ENCODE results near the gene PON3.
"Not testable (repeated sequence)": the region's sequence is repeated elsewhere in the genome, so short reads cannot be mapped to it uniquely, and the experiment has no call there.

Gene PON3

DNA sequence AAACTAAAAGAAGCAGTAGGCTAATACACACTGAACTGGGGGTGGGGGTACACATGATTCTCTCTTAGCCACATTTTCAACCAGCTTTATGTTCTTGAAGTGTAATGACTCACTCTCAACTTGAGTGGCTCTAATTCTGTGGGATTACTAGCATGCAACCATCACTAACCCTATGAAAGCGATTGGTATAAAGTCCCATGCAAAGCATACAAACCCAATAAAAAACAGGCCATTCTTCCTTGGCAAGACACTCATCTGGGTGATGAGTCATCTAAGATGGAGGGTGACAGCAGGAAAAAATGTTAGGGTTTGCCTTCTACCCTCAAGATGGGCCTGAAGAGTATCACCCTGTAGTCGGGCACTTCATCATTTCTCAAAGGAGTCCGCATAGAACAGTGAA lies 14.9 kb upstream of the PON3 start:
- DNase-seq, result no peak

DNA sequence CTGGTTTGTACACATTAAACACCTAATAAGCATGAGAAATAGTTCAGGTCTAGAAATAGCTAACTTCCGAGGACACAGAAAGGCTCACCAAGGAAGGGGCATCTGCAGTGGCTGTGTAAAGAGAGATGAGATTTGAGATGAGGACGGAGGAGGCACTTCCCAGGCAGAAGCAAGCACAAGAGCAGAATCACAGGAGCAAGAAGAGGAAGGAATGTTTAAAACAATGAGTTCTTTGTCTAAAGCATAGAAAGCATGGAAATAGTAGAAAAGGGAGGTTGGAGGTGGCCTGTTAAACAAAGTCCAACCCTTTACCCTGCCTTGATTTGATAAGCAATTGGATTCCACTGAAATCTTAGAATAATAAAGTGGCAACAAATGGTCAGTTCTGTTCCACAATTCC lies 11.6 kb upstream of the PON3 start:
- DNase-seq, result no peak

DNA sequence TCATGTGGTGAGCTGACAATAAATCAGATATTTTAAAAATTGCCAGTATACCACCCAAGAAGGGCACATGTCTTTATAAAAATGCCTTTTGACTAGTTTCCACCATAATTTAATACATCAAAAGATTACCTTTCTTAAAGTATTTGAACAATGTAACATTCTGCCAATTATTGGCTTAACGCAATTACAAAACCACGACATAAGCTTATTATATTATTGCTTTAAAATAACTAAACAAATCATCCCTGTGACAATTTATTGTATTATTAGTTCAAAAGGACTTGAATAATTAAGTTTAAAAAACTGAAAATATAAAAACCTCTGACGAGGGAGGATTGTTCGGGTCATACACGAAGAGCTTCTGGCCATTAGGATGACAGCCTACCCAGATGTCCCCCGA lies 9.6 kb upstream of the PON3 start:
- DNase-seq, result no peak

DNA sequence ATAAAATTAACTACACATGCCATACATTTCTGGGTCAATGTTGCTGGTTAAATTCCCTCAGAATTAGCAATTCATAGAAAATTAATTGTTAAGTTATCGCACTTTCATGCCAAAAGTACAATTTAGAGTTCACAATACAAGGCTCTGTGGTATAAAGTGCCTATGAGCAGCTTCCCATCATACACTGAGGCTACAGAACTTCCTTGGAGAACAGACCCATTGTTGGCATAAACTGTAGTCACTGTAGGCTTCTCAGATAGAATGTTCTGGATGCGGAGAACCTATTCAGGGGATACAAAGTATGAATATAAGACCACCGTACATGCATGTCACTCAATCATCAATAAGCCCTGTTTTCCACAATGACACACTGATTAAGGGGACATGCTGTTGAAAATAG lies 9.0 kb upstream of the PON3 start:
- DNase-seq, result no peak

DNA sequence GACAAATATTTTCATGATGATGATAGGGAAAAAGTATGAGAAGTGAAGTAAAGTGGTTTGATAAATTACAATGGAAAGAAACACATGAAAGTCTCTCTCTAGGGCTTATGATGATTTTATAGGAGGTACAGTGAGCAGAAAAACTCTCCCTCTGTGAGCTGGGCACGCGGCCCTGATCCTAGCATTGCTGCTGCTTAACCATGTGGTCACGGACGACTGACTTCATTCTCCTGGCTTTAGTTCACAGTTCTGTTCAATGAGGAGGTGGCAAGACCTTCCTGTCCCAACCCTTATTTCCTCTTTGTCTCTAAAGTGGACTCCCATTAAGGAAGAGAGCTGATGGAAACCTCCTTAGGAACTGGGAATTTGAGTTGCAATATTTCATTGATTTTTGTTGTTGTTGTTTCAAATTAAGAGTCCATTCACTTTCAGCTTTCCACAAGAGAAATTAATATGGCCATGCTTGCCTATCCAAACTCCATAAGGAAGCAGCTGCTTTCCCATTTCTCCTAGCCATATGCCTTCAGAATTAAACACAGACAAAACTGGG lies 8.2 kb upstream of the PON3 start:
- no peak for DNase-seq

DNA sequence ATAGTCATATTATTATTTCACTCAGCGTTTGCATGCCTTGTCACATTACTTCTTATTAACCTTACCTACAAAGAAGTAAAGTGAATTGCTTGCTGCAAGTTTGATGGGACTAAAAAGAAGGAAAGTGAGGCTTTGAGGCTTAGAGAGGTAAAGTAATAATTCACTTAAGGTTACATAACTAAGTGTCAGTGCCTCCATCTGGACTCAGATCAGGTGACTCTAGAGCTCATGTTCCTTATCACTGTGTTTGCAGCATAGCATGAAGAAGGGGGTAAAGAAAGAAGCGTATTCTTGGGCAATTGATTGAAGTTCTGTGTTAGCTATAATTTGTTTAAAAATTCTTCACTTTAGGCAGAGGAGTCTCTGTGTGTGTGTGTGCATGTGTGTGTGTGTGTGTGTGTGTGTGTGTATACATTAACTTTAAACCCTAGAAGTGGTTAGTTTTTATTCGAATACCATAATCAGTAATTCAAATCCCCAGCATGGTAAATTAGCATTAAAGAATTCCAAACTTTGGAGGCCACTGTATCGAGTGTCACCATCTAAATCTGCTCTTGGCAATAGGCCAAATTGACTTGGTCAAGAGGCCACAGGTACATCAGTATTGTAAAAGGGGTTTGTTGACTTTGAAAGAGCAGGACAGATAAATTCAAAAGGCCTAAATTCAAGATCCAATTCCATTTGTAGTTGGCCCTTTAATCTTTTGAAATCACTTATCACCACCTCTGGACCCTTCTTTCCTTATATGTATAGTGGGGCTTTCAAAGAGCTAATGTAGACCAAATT lies 2.2 kb upstream of the PON3 start:
- no peak for DNase-seq

DNA sequence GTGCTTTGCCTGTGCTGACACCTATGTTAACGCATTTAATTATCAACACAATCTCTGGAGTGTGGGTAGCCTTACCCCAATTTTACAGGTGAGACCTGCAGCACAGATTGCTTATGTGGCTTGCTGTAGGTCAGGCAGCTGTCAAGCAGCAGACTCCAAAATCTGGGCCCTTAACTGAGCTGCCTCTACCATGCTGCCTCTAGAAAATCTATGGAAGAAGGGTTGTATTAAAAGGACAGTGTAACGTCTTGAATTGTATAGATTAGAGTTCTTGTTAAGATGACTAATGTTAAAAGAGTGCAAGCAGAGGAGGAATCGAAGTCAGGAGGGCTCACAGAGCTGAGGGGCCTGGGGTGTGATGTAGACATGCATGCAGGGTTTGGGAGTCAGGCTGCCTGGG lies 1.2 kb upstream of the PON3 start:
- DNase-seq, result no peak

DNA sequence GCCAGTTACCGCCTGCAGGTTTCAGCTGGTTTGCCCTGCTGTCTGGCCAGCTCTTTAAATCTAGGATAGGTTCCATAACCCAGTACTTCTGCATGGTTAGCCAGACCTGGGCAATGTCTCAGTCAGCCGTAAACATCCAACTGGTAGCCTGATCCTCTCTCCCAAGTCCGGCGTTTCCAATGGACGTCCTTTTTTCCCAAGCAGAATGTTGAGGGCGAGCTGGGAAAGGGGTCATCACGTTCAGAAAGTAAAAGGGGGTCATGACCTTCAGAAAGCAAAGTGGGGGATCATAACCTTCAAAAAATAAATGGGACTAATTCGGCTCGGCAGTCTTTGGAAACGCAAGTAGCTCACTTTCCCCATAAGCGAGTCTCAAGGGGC lies 430 bp downstream of the PON3 start:
- DNase-seq, result no peak

DNA sequence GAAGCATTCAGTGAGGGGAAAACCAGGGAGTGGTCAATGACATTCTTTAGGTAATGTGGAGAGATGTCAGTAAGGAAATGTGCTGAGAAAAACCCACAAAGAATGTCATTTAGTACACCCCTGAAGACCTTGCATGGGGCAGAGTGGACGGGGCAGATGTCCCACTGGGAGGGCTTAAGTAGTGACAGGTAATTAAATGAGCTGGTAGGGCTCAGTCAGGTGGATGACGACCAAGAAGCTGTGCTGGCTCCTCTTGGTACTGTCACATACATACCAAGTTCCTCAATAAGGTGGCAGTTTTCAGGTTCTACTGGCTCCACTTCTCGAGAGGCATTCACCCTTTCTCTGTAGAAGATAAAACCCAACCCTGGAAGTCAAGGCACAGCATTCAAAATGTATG lies 1.8 kb downstream of the PON3 start:
- no peak for DNase-seq

DNA sequence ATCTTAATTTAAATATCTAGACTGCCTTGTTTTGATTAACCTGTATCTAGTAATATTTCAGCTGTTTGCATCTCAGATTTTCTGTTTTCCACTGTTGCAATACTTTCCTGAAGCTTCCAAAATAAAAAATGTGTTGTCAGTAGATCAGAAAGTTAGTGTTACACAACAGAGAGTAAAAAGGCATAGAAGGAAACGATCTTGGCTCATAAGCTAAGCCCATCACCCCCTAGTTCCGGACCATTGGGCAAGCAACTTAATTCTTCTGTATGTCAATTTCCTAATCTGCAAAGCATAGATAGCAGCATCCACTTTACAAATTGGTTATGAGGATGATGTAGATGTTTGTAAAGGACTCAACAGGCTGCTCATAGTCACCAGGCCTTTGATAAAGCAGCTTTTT lies 4.4 kb downstream of the PON3 start:
- no peak for DNase-seq

DNA sequence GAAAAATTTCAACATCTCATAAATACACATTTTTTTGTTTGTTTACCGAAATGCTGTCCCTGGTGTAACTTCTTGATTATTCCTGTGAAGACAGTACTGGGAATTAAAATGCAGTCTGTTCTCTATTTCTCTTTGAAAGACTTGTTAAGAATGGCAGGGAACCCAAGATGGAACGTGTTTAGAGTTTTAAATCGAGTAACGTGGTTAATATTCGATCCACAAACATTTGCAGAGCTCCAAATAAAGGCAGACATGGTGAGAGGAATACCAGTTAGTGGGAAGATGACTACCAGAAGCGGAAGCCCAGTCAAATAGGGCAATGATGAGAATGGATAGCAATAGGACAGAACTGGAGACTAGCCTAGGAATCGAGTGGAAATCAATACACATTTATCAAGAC lies 6.7 kb downstream of the PON3 start:
- no peak for DNase-seq

DNA sequence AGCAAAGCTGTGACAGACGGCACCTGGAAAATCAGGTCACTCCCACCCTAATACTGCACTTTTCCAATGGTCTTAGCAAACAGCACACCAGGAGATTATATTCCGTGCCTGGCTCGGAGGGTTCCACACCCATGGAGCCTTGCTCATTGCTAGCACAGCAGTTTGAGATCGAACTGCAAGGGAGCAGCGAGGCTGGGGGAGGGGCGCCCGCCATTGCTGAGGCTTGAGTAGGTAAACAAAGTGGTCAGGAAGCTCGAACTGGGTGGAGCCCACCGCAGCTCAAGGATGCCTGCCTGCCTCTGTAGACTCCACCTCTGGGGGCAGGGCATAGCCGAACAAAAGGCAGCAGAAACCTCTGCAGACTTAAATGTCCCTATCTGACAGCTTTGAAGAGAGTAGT lies 16.7 kb downstream of the PON3 start:
- not testable (repeated sequence) for DNase-seq

DNA sequence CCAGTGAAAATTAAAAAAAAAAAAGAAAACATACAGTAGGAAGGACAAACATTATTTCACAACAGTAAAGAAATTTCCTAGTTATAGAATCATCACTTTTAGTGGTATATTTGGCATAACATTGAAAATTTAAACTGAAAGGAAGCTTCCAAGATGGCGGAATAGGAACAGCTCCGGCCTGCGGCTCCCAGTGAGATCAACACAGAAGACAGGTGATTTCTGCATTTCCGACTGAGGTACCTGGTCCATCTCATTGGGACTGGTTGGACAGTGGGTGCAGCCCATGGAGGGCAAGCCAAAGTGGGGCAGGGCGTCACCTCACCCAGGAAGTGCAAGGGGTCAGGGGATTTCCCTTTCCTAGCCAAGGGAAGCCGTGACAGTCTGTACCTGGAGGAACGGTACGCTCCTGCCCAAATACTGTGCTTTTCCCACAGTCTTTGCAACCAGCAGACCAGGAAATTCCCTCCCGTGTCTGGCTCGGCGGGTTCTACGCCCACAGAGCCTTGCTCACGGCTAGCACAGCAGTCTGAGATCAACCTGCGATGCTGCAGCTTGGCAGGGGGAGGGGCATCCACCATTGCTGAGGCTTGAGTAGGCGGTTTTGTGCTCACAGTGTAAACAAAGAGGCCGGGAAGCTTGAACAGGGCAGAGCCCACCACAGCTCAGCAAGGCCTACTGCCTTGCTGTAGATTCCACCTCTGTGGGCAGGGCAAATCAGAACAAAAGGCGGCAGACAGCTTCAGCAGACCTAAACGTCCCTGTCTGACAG lies 19.4 kb downstream of the PON3 start:
- no peak for DNase-seq

DNA sequence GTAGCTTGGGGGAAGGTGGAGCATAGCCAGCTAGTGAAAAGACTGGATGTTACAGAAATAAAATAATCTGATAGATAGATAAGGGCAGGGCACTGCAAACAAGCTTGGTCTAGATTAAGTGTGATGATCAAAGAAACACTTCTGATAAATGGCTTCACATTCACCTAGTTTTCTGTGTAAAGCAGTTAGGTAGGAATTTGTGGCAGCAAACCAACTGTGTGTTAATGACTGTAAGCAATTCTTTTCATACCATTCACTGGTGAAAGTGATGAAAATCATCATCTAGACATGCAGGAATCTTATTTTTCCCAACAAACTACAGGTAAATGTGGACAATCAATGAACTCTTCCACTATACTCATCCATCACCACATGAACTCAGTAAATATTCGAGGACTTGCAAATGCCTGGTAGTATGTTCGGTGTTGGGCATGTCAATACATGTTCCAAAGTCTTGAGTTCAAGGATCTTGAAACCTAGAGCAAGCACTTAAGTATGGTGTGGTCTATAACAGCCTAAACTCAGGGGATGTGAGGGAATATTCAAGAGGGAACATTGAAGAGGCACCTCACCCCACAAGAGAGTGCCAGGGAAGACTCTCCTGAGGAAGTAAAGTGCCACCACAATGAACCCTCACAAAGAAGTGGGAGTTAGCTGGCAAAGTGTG lies 20.5 kb downstream of the PON3 start:
- no peak for DNase-seq

DNA sequence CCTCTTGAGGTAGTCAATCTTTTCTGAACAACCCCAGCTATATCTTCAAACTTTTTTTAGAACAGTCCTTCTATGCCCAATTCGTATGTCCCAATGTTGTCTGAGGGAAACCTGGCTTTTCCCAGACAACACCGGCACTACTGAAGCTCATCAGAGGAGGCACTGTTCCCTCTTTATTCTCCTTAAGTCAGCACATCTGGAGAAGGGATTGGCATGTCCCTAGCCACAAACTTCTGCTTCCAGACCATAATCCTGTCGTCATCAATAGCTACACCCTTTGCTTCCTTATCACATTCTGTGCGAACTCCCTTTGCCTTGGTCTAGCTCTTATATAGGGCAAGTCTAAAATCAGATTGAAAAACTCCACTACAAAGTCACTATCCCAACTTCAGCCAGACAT lies 22.9 kb downstream of the PON3 start:
- no peak for DNase-seq

DNA sequence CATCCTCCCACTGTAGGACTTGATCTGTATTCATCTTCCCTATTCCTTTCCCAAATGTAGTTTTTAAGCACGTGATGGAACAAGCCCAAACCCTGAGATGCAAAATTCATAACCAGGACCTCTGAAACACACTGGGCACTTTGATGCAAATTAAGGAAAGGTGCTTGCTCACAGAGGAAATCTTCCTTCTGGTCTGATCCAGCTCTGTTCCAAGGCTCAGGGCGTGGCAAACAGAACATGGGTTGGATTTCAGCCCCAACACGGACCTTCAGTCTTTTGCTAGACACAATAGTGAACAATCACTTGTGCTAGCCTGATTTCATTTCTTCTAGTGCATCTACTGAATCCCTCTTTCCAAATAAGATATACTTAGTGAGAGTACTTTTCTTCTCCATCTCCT lies 27.9 kb downstream of the PON3 start:
- no peak for DNase-seq

DNA sequence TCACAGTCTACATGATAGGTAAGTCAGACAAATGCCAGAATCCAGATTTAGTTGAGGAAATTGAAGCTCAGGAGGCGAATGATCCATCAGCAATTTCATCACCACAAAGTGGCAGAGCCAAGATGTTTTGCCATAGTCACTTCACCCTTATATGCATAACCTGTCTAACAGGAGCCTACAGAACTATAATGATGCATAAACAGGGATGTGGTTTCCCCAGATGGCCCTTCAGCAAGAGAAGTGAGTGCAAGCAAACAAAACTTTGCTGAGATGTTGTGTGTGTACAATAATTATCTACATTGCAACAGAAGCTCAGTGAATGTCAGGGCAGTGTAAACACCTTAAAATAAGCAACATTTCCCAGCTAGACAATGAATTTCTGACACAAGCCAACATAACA lies 28.6 kb downstream of the PON3 start:
- DNase-seq, result no peak

DNA sequence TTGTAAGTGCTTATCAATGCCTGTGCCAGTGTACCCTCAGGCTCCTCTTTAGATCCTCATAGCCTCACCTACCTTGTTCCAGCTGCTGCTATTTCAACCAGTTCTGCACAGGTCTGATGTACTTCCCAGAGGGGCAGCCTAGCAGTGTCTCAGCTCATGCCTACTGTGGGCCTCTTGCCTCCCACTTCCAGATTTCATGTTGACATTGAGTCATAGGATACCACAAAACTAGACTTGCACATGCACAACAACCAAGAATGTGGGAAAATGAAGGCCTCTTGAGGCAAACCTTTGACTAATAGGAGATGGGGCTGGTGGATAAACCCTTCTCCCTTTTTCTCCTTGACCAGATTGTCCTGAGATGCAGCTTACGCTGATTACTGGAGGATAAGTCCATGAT lies 31.0 kb downstream of the PON3 start:
- DNase-seq, result no peak

DNA sequence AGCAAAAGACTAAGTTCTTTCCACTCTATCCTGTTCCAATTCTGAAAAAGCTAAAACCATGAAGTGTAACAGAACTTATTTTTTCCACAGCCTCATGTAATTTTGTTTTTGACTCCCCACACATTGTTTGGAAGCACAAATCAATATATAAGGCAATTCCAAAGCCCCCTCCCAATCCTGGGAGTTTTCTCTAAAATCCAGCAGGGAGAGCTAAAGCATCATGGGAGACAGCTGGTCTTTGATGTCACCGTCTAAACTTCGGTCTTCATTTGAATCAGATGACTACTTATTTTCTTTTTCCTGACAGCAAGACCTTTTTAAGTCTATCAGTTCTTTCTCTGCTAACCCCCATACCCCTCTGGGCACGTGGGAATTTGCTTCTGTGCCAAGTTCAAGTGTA lies 38.6 kb downstream of the PON3 start:
- DNase-seq, result no peak

DNA sequence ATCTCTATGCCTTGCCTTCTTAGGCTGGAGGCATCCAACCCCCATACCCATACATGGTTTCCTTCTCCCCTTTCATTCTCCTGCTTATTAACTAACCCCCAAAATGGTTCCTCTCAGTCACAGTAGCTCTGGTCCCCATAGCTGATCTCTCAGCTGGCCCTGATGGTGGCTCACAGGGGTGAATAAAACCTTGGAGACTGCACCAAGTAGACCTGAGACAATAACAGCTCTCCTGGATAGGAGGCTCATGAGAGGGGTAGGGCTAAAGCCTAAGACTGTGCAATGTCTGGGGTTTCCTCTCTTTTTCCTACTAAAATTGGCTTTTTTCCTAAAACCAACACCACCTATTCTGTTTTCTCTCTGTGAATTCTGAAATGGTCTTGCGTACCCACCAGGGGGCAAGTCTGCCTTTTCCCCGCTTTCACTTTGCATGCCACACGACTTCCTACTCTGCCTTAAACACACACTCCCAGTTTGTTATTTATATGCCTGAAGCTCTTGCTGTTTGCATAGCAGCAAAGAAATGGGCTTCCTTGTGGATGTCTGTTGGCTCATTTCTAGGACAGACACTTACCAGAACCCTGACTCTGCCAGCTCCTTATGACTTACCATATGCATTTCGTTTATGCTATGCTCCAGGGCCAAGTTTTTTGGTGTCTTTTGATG lies 53.4 kb downstream of the PON3 start:
- no peak for DNase-seq

DNA sequence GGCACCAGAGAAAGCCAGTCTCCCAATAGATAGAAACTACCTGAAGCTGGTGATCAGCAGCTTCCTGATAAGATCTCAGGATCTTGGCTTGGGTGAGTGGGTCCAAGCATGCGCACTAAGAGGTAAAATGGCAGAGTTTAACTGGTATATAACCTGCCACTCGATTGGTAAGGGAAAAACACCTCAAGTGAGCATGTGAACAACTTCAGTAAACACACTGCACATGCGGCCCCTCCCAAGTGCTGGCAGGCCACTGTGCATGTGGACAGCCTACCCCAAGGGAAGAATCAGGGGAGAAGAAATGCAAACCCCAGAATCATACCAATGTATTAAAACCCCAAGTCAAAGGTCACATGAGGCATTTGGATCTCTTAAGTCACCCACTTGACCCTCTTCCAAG lies 54.1 kb downstream of the PON3 start:
- no peak for DNase-seq

DNA sequence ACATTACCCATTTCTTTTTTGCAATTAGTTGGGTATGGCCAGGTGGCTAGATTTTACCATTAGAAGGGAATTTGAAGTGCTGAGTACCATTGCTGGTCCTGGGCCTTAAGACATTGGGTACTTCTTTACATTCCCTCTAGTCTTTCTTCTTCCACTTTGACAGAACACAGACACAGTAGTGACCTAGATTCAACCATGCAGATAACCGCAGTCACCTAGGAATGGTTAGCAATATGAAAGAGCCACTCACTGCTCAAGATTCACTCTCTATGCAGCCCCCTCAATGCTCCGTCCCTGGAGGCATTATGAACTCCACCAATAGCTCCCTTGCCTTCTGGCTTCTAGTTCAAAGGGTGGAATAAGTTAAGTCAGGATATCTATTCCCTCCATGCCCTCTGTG lies 55.7 kb downstream of the PON3 start:
- no peak for DNase-seq

DNA sequence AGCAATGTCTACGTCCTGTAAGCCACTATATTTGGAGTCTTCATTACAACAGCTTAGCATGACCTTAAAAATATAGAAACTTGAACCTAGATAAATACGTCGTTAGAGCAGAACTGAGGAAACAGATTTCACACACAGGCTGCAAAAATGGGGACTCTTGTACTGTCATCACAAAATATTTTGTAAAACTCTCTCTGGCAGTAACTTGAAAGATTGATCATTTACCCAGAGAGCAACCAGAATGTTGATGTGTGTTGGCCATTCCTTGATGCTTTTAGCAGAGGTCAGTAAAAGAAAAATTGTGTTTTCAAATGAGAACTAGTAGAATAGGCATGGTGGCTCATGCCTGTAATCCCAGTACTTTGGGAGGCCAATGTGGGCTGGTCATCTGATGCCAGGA lies 57.3 kb downstream of the PON3 start:
- no peak for DNase-seq
